ENCODE measurements around the gene MAN1C1. TPM values are rescaled to one million over a fixed set of nuclear protein-coding genes. Genes with fewer than 3 reads are reported as not detected.

Gene MAN1C1
- total RNA-seq, 1 experiment from 2014 or later = 0.63 TPM

DNA sequence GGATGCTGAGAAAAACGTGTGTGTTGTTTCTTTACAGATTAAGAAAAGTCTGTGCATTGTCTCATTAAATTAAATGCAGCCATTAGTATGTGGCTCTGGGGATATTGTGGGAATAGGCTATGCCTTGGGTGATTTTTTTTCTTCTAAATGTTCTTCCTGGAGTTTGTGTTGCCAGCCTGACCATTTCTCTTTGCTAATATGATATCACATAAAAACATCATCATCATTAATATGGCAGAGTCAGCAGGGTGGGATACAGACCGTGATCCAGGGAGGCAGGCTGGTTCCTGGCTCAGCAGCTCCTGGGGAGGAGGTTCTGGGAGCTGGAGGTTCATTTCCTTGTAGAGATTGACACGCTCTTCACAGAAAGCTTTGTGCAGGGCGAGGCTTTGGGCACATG, 122.8 kb downstream of the MAN1C1 start:
- no peak for DNase-seq (ENCODE audit: low read depth)

DNA sequence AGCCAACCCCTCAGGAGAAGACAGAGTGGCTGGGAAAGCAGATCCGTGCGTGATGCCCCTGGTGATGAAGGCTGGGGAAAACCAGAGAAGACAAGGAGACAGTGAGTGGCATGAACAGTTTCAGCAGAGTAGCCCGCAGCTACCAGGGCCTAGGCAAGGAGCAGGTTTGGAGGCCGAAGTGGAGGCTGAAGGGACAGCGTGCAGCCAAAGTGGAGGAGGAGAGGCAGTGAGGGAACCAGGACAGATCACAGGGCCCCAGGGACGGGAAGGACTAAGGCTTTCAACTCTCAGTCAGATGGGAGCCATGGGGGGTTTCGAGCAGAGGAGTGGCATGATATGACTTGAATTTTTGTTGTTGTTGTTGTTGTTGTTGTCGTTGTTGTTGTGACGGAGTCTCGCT, 123.5 kb downstream of the MAN1C1 start:
- DNase-seq (ENCODE audit: low read depth) = no peak

DNA sequence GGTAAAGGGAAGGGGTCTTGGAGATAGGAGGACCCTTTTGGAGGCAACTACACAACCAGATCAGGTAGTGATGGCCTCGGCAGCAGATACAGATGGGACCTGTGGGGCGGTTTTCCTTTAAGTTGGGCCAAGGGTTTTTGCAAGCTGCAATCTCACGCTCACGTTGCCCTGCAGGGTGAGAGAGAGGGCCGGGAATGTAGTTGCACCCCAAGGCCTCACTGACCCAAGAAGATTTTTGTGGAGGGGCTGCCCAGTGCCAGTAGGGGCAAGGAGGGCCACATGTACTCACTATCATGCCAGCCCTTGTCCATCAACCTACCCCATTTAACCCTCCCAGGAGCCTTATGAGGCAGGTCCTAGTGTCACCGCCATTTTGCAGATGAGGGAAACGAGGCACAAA, 125.7 kb downstream of the MAN1C1 start:
- DNase-seq (ENCODE audit: low read depth) = no peak

DNA sequence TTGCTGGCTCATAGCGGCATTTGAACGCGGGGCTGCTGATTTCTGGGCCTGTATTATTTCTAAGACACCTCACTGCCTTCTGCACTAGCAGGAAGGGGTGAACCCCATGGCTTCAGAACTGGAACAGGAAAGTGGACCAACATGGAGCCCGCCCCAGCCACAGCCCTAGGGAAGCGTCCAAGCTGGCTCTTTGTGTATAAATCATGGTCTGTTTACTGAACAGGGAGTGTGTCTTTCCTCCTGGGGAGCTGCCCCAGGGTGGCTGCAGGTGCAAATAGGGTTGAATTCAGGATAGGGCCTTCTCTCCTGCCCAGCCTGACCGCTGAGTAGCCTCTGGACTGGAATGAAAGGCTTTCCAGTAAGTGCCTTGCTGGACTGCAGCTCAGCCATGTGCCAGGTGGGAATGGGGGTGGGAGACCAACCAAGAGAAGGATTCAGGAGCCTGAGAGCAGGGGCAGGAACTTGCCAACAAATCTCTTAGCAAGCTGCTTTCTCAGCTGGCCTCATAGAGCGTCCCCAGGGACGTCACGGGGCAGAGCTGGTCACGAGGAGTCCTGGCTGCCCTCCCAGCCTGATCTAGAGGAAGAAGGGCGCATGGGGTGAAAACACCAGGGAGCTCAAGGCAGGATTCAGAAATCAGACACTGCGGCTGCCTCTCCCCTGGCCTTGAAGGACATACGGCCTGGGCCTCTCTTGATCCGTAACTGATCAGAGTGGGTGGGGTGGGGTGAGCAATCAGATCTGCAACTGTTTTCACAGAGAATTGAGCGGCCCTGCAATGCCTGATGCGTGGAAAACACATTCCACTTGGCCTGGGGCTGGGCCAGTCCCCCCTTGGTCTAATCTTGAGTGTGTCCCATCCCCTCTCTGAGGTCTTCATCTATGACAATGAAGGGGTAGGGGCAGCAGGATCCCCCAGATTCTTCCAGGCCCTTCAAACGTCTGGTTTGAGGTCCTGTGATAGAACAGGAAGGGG, 126.9 kb downstream of the MAN1C1 start:
- DNase-seq (ENCODE audit: low read depth) = peak; percentile 25

DNA sequence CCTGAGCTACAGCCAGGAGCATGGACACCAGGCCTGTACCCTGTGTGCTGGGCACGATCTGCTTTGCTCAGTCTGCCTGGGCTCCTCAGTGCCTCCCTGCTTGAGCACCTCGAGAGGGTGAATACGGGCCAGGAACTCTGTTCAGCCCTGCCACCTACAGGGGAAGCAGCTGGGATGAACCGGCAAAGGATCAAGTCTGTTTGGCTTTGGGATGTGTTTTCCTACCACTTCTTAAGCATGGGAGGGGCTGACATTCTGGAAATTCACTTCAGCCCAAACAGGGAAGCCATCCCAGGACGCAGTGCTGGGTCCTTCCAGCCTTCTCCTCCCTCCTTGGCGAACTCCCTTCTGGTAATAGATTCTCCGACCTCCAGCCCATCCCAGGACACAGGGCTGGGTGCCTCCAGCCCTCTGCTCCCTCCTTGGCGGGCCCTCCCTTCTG, 127.6 kb downstream of the MAN1C1 start:
- peak; percentile 54 for DNase-seq (ENCODE audit: low read depth)

DNA sequence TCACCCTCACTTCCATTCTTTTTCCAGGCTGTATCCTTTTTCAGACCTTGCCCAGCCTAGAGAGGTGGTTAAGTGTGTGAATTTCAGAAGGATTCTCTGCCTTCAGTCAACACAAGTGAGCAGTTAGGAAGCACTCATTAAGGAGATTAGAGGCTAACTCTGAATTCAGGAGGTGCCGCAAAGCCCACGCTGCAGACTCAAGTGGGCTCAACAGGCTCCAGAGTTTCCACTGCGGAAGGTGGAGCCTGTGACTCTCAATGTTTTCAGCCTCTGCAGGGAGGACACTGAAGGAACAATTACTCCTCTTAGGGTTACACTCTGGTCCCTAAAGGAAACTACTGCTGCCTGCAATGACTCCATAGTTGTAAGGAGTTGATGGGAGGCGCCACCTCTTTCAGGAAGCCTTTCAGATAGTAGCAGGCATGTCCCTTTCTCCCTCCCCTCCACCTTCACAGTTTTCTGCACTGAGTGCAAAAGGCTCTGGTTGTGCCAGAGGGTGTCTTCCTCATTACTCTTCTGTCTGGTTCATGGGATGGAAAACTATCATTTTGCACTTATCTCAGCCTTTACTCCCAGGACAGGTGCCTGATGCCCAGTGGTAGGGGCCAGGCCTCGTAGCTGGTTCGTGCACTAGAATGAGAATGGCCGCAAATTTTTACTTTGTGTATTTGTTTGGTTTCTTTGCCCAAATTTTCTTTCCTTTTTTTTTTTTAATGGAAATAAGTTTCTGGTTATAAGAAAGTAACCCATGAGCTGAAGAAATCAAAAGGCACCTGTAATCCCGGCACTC, 128.2 kb downstream of the MAN1C1 start:
- no peak for DNase-seq (ENCODE audit: low read depth)

DNA sequence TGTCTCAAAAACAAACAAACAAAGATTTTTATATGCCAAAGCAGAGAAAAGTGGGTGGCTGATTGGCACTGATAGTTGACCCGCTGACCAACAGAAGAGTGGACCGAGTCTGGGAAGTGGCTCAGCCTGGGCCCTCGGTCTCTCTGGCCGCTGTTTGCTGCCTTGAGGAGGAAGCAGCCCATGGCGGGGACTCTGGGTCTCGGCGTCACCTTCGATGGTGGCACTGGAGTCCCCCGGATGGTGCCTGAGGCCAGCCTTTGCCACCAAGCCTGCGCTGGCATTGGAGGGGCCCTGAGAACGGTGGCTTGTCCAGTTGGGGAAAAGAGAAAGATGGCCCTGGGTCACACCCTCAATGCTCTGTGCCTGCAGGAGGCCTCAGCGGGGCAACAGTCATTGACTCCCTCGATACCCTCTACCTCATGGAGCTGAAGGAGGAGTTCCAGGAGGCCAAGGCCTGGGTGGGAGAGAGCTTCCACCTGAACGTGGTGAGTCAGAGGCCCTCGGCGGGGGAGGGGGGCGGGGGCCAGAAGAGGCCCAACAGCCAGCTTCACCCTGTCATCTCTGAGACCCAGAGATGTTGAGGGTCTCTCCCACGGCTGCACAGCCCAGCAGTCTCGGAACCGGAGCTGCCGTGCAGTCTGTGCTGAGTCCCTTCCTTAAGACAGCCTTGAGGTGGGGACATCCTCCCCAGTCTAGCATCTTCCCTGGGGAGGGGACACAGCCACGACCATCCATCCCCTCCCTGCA, 129.9 kb downstream of the MAN1C1 start:
- DNase-seq (ENCODE audit: low read depth) = no peak

DNA sequence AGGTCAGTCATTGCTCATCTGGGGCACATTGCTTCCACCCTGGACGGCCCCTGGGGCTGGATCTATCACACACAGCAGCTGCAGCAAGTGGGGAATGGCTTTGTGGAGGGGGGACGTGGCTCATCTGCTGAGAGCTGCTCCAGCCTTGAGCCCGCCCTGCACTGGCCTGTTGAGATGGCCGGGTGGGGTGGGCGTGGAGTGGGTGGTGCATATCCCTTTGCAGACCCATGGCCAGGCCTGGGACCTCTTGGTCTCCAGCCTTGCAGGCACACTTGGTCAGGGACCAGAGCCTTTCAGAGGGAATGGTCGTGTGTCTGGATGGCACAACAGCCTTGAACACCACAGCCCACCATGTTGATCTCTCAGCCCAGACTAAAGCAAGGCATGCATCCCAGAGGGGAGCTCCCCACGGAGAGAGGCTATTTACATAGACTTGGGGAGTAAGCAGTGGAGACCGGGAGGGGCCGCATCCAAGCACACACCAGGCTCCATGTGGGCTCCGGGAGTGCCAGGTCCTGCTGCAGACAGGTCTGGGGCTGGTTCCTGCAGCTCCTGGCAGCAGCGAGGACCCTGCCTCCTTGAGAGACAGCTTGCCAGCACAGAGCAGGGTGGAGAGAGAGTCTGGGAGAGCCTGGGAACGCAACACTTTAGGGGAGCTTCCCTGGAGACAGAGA, 130.6 kb downstream of the MAN1C1 start:
- no peak for DNase-seq (ENCODE audit: low read depth)

DNA sequence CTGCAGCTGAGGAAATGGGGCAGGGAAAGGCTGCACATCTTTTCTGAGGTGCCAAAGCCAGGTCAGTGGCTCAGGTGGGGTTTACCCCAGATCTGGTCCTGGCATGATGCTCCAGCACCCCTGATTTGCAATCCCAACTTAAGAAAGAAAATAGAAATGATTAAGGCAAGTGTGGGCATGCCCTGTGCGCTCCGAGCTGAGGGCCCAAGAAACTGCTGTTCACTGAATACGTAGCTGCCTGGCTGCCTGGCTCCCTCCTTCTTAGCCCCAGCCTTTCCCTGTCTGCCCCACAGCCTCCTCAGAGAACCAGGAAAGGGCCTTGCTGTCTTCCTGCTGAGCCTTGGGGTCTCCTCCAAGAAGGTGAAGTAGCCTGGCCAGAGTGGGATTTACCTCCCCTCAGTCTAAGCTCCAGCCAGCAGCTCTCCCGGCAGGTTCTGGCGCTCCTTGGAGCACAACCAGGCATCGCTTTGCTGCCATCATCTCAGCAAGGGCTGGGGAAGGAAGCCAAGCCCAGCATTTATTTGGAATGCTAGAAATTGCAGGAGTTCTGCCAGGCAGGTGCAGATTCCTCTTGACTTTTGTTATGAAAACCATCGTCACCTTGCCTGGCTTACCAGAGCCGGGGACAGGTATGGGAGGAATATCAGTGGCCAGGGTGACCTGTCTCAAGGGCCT, 132.1 kb downstream of the MAN1C1 start:
- DNase-seq (ENCODE audit: low read depth) = no peak

DNA sequence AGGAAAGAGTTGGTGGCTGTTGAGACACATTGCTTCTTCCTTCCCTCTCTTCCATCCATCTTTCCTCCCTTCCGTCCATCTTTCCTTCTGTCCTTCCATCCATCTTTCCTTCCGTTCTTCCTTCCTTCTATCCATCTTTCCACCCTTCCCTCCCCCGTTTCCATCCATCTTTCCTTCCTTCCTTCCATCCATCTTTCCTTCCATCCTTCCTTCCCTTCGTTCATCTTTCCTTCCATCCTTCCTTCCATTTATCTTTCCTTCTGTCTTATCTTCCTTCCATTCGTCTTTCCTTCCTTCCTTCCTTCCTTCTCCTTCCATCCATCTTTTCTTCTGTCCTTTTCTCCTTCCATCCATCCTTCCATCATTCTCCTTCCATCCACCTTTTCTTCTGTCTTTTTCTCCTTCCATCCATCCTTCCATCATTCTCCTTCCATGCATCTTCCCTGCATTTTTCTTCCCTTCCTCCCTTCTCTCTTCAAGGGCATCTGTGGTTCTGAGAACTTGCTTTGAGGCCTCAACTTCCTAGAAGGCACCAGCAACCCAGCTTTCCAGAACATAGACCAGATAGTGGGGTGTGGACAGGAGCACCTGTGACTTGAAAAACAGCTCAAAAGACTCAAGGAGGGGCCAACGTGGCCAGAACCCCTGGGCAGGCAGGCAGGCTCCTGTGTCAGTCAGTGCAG, 134.5 kb downstream of the MAN1C1 start:
- no peak for DNase-seq (ENCODE audit: low read depth)

DNA sequence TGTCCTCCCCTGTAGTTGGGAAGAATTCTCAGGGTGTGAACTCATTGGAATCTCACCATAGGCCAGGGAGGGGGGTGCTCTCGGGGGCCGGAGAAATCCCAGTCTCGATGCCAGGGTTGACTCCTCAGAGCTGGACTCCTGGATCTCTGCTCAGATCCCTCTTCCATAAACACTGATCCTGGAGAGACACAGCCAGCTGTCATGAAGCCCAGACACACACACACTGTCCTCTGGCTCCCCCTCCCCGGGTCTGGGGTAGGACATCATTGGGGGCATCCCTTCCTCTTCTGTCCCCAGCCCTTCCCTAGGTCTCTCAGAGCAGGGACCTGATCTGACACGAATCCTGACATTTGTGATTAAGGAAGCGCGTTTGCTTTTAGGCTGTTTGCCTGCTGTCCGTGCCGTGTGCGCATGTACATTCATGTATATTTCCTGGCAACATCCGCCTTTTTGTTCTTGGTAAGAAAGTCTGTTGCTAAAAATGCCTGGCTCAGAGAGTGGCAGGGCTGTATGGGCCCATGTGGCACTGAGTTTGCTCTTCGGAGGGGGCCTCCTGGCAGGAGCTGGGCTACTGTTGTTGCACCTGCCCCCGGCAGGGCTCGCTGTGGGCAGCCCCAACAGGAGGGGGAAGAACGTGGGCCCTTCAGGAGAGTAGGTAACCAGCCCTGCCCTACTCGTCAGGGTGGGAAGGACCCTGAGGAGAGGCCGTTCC, 138.0 kb downstream of the MAN1C1 start:
- DNase-seq (ENCODE audit: low read depth) = no peak

DNA sequence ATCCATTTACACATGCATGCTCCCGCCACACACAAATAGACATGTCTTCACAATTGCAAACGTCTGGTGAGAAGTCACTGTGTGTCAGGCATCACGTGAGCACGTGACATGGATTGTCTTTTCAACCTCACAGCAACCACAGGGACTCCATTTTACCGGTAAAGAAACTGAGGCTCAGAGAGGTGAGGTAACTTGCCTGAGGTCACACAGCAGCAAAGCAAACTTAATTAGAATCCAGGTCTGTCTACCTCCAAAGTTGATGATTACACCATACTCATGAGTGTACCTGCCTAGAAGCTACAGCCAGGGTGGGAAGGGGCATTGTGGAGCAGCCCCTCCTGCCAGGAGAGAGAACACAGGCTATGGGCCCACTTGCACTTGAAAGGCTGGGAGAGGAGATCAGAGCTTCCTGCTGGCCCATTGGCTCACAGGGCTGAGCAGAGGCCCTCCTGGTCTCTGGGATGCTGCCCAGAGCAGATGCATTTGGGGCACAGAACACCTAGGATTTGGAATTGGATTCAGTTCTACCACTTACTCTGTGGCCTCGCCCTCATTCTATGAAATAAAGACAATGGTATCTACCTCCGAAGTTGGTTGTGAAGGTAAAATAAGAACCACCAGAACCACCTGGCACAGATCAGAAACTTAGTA, 139.0 kb downstream of the MAN1C1 start:
- no peak for DNase-seq (ENCODE audit: low read depth)

DNA sequence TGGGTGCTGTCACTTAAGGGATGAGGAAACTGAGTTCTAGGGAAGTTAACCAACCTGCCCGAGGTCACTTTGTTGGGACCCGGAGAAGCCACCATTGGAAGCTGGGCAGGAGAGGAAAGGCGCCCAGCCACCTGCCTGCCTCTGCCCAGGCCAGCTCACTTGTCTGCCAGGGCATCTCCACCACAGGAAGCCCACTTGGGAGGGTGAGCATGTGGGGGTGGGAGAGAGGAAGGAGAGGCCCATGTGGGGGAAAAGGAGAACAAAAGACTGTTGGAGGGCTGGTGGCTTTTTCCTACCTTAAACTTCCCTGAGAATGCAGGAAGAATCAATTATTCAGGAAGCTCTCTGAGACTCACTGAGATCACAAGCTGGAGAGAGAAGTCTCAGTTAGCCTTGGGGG, 139.6 kb downstream of the MAN1C1 start:
- no peak for DNase-seq (ENCODE audit: low read depth)

DNA sequence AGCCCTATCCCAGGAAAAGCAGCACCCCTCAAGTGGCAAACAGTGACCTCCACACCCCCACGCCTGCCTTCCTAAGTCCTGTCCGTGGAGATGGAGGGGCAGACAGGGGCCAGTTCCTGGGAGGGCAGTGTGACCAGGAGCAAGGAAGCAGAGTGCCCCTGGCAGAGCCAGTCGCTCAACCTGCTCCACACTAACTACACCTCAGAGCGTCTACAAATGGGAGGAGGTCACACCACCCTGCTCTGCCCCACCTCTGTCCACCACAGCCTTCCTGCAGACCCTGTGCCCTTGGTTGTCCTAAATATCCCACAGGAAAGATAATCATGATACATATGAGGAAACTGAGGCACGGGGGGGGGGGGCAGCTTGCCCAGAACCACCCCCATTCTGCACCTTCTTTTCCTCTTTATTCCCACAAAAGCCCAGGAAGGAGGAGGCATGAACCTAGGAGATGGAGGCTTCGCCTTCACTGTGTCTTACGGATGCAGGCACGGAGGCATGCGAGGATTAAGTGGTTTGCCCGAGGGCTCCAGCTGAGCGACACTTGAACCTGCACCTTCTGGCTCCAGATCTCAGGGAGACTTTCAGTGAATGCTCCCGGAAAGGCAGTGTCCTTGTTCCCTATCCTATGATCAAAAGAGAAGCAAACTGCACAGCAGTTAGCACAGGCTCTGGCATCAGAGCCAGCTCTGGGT, 140.7 kb downstream of the MAN1C1 start:
- no peak for DNase-seq (ENCODE audit: low read depth)

DNA sequence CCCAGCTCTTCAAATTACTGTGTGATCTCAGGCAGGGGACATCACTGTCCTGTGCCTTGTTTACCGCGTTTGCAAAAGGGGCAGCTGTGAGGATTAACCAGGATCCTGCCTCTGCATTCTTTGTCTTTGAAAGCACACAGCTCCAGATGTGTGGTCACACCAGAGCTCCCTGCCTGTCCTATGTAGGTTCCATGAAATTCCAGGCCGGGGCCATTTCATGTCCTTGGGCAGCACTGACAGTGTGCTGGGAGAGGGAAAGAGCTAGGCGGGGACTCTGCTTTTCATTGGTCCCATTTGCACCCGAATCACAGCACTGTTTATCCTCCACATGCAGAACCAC, 141.2 kb downstream of the MAN1C1 start:
- DNase-seq (ENCODE audit: low read depth) = no peak

DNA sequence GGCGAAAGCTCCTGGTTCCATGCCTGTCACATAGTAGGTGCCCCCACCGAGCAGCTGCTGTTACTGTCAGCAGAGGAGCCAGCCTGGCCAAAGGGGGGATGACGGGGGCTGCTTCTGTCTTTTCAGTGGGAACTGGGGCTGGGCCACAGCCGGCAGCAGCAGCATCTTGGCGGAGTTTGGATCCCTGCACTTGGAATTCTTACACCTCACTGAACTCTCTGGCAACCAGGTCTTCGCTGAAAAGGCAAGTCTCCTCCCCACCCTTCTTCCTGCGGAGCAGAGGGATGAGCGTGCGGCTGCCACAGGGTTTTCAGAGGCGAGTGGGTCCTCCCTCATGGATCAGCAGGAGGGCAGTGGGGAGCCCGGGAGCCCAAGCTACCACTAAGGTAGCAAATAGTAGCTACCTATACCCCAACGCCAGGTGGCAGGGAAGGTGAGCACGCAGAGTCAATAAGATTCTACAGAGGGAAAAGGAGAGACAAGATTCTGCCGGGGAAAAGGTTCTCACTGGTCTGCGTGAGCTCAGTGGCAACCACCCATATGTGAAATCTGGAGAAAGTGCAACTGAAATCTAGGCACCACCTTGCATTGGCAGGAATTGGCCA, 142.0 kb downstream of the MAN1C1 start:
- no peak for DNase-seq (ENCODE audit: low read depth)

DNA sequence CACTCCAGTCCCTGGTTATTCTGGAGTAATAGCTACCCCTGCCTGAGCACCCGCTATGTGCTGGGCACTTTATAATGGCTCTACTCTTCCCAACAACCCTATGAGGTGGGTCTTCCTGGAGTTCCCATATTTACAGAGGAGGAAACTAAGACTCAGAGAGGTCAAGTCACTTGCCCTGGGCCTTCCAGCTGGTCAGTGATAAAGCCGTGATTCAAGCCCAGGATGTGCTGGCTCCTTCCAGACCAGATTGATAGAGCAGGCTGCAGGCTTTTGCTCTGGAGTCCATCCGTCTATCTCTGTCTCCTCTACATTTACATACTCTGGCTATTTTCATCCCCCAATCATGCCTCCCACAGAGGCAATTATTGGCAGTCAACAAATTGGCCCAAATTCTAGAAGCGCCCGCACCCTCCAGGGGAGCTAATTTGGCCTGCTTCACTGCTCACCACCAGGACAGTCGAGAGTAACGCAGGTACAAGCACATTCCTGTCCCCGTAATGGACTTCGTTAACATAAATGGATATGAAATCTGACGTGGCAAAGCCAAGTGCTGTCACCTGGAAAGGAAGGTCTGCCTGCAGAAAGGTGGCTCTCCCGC, 143.6 kb downstream of the MAN1C1 start:
- DNase-seq (ENCODE audit: low read depth) = no peak

DNA sequence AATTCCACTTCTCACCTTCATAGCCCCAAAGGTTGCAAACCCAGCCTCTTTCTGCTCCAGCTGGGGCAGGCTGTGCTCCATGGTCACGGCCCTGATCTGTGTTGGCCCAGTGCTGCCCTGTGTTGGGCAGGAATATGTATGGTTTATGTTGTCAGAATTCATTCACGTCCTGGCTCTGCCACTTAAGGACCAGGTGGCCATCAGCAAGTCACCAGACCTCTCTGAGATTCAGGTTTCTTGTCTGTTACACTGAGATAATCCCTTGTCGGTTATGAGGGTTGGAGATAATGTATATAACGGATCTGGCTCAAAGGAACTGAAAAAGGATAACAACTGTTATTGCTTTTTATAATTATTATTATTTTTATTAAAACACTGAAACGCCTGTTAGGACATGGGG, 144.3 kb downstream of the MAN1C1 start:
- no peak for DNase-seq (ENCODE audit: low read depth)
